Liver (tissue), 9 donors: ENCODE data around the gene JPH4. TPM values are rescaled to one million over a fixed set of nuclear protein-coding genes. Genes with fewer than 3 reads are reported as not detected.
"Not testable (repeated sequence)": the region's sequence is repeated elsewhere in the genome, so short reads cannot be mapped to it uniquely, and the experiment has no call there.

ENCODE experiments used
- DNase-seq: peaks from one replicate; pipeline ENCODE4 v3.0.0-alpha.2; 2017; ENCODE audit warnings: low spot score
- H3K27ac ChIP-seq, 2 donors: one replicate each; pipeline ENCODE4 v1.7.0; 2013; ENCODE audit warnings: inconsistent platforms in 2 of 2, low read length in 2 of 2, control low read depth in 1 of 2, low read depth in 1 of 2, mild to moderate bottlenecking in 1 of 2
- H3K27me3 ChIP-seq, 4 donors: one replicate each; pipeline versions ENCODE4 v1.6.1 to v1.7.0; 2013; ENCODE audit warnings: low read length in 3 of 4, inconsistent platforms in 1 of 4, mild to moderate bottlenecking in 1 of 4, moderate library complexity in 1 of 4; ENCODE audit not compliant: control insufficient read depth in 4 of 4, insufficient read depth in 4 of 4
- H3K36me3 ChIP-seq, 4 donors: one replicate each; pipeline versions ENCODE4 v1.6.1 to v1.7.0; 2013; ENCODE audit warnings: low read length in 3 of 4, mild to moderate bottlenecking in 3 of 4, low read depth in 1 of 4, moderate library complexity in 1 of 4; ENCODE audit not compliant: control insufficient read depth in 4 of 4, insufficient read depth in 3 of 4
- H3K4me1 ChIP-seq, 4 donors: one replicate each; pipeline versions ENCODE4 v1.6.1 to v1.7.0; 2013; ENCODE audit warnings: low read length in 3 of 4, mild to moderate bottlenecking in 3 of 4, moderate library complexity in 1 of 4; ENCODE audit not compliant: control insufficient read depth in 4 of 4, insufficient read depth in 4 of 4
- H3K4me3 ChIP-seq, 3 donors: one replicate each; pipeline versions ENCODE4 v1.6.1 to v1.7.0; 2013; ENCODE audit warnings: low read length in 3 of 3, control low read depth in 1 of 3, low read depth in 1 of 3, mild to moderate bottlenecking in 1 of 3
- H3K9ac ChIP-seq, 2 donors: one replicate each; pipeline ENCODE4 v1.7.0; 2013; ENCODE audit warnings: low read length in 2 of 2, mild to moderate bottlenecking in 2 of 2, moderate library complexity in 2 of 2, control low read depth in 1 of 2, low read depth in 1 of 2
- H3K9me3 ChIP-seq, 4 donors: one replicate each; pipeline versions ENCODE4 v1.6.1 to v1.7.0; 2013; ENCODE audit warnings: low read length in 3 of 4; ENCODE audit not compliant: control insufficient read depth in 4 of 4
- ATF3 ChIP-seq: IDR thresholded peaks from 2 replicates; pipeline ENCODE4 v1.6.1; 2016; ENCODE audit warnings: antibody characterized with exemption
- CTCF ChIP-seq: fragments of 150-350 bp; IDR thresholded peaks from 2 replicates; pipeline ENCODE4 v1.5.1; 2017; ENCODE audit warnings: improper control_type of control experiment, low read depth, low read length; ENCODE audit not compliant: missing input control
- EGR1 ChIP-seq, 2 donors: IDR thresholded peaks; 2 replicates each; pipeline ENCODE4 v1.6.1; 2016 to 2018; ENCODE audit warnings: antibody characterized with exemption in 2 of 2, low read depth in 2 of 2
- FOXA1 ChIP-seq: IDR thresholded peaks from 2 replicates; pipeline ENCODE4 v1.6.1; 2016; ENCODE audit warnings: antibody characterized with exemption
- FOXA2 ChIP-seq: IDR thresholded peaks from 2 replicates; pipeline ENCODE4 v1.6.1; 2016; ENCODE audit warnings: antibody characterized with exemption
- GABPA ChIP-seq, 2 donors: IDR thresholded peaks in 1 of 2; conservative IDR thresholded peaks in 1 of 2; 2 replicates each; pipeline ENCODE4 v1.6.1; 2016; ENCODE audit warnings: antibody characterized with exemption in 2 of 2, mild to moderate bottlenecking in 1 of 2, moderate library complexity in 1 of 2
- HNF4A ChIP-seq, 2 donors: conservative IDR thresholded peaks; 2 replicates each; pipeline ENCODE4 v1.6.1; 2016; ENCODE audit warnings: antibody characterized with exemption in 2 of 2, mild to moderate bottlenecking in 2 of 2
- HNF4G ChIP-seq: IDR thresholded peaks from 2 replicates; pipeline ENCODE4 v1.6.1; 2016; ENCODE audit warnings: antibody characterized with exemption
- JUND ChIP-seq, 2 donors: IDR thresholded peaks; 2 replicates each; pipeline ENCODE4 v1.6.1; 2016; ENCODE audit warnings: antibody characterized with exemption in 2 of 2
- MAX ChIP-seq: IDR thresholded peaks from 2 replicates; pipeline ENCODE4 v1.6.1; 2016; ENCODE audit warnings: antibody characterized with exemption
- NR2F2 ChIP-seq: IDR thresholded peaks from 2 replicates; pipeline ENCODE4 v1.6.1; 2016; ENCODE audit warnings: antibody characterized with exemption
- RAD21 ChIP-seq, 2 donors: IDR thresholded peaks; 2 replicates each; pipeline ENCODE4 v1.6.1; 2016; ENCODE audit warnings: antibody characterized with exemption in 2 of 2, mild to moderate bottlenecking in 2 of 2
- REST ChIP-seq: IDR thresholded peaks from 2 replicates; pipeline ENCODE4 v1.6.1; 2016; ENCODE audit warnings: antibody characterized with exemption, mild to moderate bottlenecking
- RXRA ChIP-seq, 2 donors: IDR thresholded peaks; 2 replicates each; pipeline ENCODE4 v1.6.1; 2017 to 2018; ENCODE audit warnings: antibody characterized with exemption in 2 of 2, mild to moderate bottlenecking in 1 of 2
- SP1 ChIP-seq: IDR thresholded peaks from 2 replicates; pipeline ENCODE4 v1.6.1; 2018; ENCODE audit warnings: antibody characterized with exemption, mild to moderate bottlenecking
- TAF1 ChIP-seq: conservative IDR thresholded peaks from 2 replicates; pipeline ENCODE4 v1.6.1; 2016; ENCODE audit warnings: antibody characterized with exemption, mild to moderate bottlenecking
- YY1 ChIP-seq: IDR thresholded peaks from 2 replicates; pipeline ENCODE4 v1.6.1; 2016; ENCODE audit warnings: antibody characterized with exemption, mild to moderate bottlenecking
- ZBTB33 ChIP-seq: IDR thresholded peaks from 2 replicates; pipeline ENCODE4 v1.6.1; 2016; ENCODE audit warnings: antibody characterized with exemption
- WGBS: extraction: QIAGEN DNeasy Blood & Tissue Kit; methylation state at CpG from one replicate; pipeline ENCODE4 v1.1.7; 2013; 5-methylcytosine and 5-hydroxymethylcytosine counted together
- polyA plus RNA-seq, 2 donors: library from polyadenylated mRNA; stranded (reverse) in 1 of 2; unstranded in 1 of 2; fragments of 200-250 nt in 1 of 2; fragments of >200 nt in 1 of 2; fragmentation: Nextera tagmentation in 1 of 2; extraction: Ambion mirVana in 1 of 2; gene quantifications; one replicate each; pipeline versions ENCODE4 v1.2.1 to v1.2.3, GENCODE V29; 2013 to 2015
- total RNA-seq, 2 donors: library from RNA; depleted of rRNA; stranded (reverse); fragments of >200 nt; gene quantifications; one replicate each; pipeline ENCODE4 v1.2.3, GENCODE V29; 2014
- donor health status: healthy.
- donor health status: healthy.
- donor health status: healthy.
- donor health status: healthy.
- donor health status: healthy.

The JPH4 gene
- total and polyA plus RNA-seq, 4 donors = 0.07 to 0.24 (median 0.16) TPM

- TF ChIP-seq SP1 = no peak
- no peaks in the 10 kb centered on the region for H3K27me3 ChIP-seq
- no peak for DNase-seq
- H3K27ac ChIP-seq = no peak overlapping the region
- 88% methylated on average over 2 of the region's 2 CpGs for WGBS
- no peak overlapping the region for H3K4me3 ChIP-seq
- H3K4me1 ChIP-seq = peaks cover 0 to 11% (median 5%) of the 10 kb centered on the region in 4 donors
- no peaks in the 10 kb centered on the region for H3K9me3 ChIP-seq
- no peak overlapping the region for H3K9ac ChIP-seq
- H3K36me3 ChIP-seq = no peaks in the 10 kb centered on the region
Measured at GRCh38 chr14:23589606-23590005, 11.0 kb upstream of the JPH4 start.

DNA sequence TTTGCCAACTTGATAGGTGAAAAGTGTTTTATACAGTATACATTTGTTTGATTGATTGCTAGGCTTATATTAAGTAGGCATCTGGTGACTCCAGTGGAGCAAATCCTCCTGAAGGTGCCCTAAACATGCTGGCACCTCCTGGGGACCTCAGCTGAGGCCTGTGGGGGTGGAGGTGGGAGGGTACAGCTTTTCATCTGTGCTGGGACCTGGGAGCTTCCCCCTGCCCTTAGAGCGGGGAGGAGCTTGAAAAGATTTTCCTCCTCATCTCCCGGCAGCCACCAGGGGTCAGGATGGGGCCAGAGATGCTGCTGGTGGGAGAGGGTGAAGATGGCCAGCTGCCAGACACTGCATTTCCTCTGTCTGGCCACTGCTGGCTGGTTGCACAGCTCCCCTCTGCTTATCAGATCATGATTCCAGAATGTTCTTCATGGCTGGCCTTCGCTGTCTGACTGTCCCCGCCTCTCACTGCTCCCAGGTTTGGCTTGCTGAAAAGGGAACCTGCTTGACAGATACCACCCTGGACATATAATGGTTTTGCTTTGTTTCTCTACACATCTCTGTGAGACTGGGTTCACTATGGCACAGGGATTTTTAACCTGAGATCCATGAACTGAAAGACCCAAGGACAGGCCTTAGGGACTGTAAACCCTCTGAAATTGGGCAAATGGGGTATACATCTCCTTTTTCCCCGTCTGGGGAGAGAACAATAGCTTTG, 10.5 kb upstream of the JPH4 start:
- no peaks in the 10 kb centered on the region for H3K27me3 ChIP-seq
- 18% methylated on average over 5 of the region's 5 CpGs for WGBS
- H3K27ac ChIP-seq = no peak overlapping the region
- DNase-seq = peak; percentile 85
- peaks cover 0 to 11% (median 5%) of the 10 kb centered on the region in 4 donors for H3K4me1 ChIP-seq
- TF ChIP-seq YY1 = peak; percentile 68
- no peak for TF ChIP-seq MAX
- peak; percentile 18 to 21 for TF ChIP-seq HNF4A (conservative IDR thresholded peaks at IDR 0.05)
- no peak for TF ChIP-seq ATF3
- TF ChIP-seq EGR1 (IDR thresholded peaks at IDR 0.05; ENCODE audit: low read depth in 2 of 2) = no peak
- TF ChIP-seq NR2F2 = no peak
- TF ChIP-seq TAF1 = no peak
- TF ChIP-seq HNF4G = no peak
- peak; percentile 41 for TF ChIP-seq SP1
- TF ChIP-seq ZBTB33 = no peak
- no peak for TF ChIP-seq JUND (IDR thresholded peaks at IDR 0.05)
- TF ChIP-seq GABPA (IDR thresholded peaks at IDR 0.05 in 1 of 2, conservative IDR thresholded peaks at IDR 0.05 in 1 of 2) = no peak
- peak; percentile 36 to 63 for TF ChIP-seq RXRA (IDR thresholded peaks at IDR 0.05)
- no peak for TF ChIP-seq FOXA2
- peak; percentile 96 for TF ChIP-seq CTCF
- TF ChIP-seq FOXA1 = peak; percentile 51
- TF ChIP-seq REST = peak; percentile 15
- TF ChIP-seq RAD21 (IDR thresholded peaks at IDR 0.05) = peak; percentile 97 to 98
- H3K4me3 ChIP-seq = no peak overlapping the region
- H3K36me3 ChIP-seq = no peaks in the 10 kb centered on the region
- H3K9me3 ChIP-seq = no peaks in the 10 kb centered on the region
- no peak overlapping the region for H3K9ac ChIP-seq

- H3K27ac ChIP-seq, H3K27me3 ChIP-seq, H3K9ac ChIP-seq, DNase-seq, H3K36me3 ChIP-seq, H3K9me3 ChIP-seq, H3K4me3 ChIP-seq: not testable (repeated sequence)
- H3K4me1 ChIP-seq = peaks cover 0 to 11% (median 5%) of the 10 kb centered on the region in 4 donors
- 92% methylated on average over 25 of the region's 26 CpGs for WGBS
Measured at GRCh38 chr14:23584527-23585203, 6.1 kb upstream of the JPH4 start.
